Measurements from ENCODE around the gene LRPPRC.

GRCh38 chr2:43854671-43855070, 141.1 kb downstream of the LRPPRC start:
- no peak for TF ChIP-seq EZH2 (IDR thresholded peaks at IDR 0.05; ENCODE audit: borderline replicate concordance, low read length)
- TF ChIP-seq, protein P1, sequence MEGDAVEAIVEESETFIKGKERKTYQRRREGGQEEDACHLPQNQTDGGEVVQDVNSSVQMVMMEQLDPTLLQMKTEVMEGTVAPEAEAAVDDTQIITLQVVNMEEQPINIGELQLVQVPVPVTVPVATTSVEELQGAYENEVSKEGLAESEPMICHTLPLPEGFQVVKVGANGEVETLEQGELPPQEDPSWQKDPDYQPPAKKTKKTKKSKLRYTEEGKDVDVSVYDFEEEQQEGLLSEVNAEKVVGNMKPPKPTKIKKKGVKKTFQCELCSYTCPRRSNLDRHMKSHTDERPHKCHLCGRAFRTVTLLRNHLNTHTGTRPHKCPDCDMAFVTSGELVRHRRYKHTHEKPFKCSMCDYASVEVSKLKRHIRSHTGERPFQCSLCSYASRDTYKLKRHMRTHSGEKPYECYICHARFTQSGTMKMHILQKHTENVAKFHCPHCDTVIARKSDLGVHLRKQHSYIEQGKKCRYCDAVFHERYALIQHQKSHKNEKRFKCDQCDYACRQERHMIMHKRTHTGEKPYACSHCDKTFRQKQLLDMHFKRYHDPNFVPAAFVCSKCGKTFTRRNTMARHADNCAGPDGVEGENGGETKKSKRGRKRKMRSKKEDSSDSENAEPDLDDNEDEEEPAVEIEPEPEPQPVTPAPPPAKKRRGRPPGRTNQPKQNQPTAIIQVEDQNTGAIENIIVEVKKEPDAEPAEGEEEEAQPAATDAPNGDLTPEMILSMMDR (IDR thresholded peaks at IDR 0.05; ENCODE audit: low read length) = no peak

Data from OCI-LY1 (cell line).